MCF 10A (cell line): Measurements from ENCODE around the gene CCDC141. TPM values are rescaled to one million over a fixed set of nuclear protein-coding genes. Genes with fewer than 3 reads are reported as not detected.
"Not testable (repeated sequence)": the region's sequence is repeated elsewhere in the genome, so short reads cannot be mapped to it uniquely, and the experiment has no call there.

Experiments used
- BruUV-seq: library from RNA; stranded (reverse); fragments of 400-500 nt; replicated peaks from 2 replicates; lab custom pipeline; 2021; lab: Mats Ljungman, UMichigan
- CTCF ChIA-PET: fragments of 300-600 bp; sonication (Branson Sonifier 250); formaldehyde crosslinking; extraction: SDS; loops from one replicate; lab custom pipeline; 2021; ENCODE audit warnings: antibody characterized with exemption, inconsistent platforms; lab: Yijun Ruan, JAX
- POLR2A ChIA-PET: fragments of 300-600, 350-650 bp; sonication (Branson Sonifier 250); formaldehyde crosslinking; extraction: SDS; loops from one replicate; lab custom pipeline; 2020; ENCODE audit warnings: antibody characterized with exemption, inconsistent platforms; lab: Yijun Ruan, JAX
- DNase-seq: peaks from one replicate; pipeline ENCODE4 v3.0.0-alpha.2; 2018; ENCODE audit not compliant: unreplicated experiment
- H3K27ac Mint-ChIP-seq: one replicate; pipeline ENCODE4 v1.8.0; 2022; ENCODE audit warnings: mild to moderate bottlenecking, low read depth, mixed read lengths; ENCODE audit not compliant: unreplicated experiment
- H3K27me3 Mint-ChIP-seq: one replicate; pipeline ENCODE4 v1.8.0; 2022; ENCODE audit warnings: mixed read lengths; ENCODE audit not compliant: insufficient read depth, unreplicated experiment
- H3K36me3 Mint-ChIP-seq: one replicate; pipeline ENCODE4 v1.8.0; 2022; ENCODE audit warnings: mild to moderate bottlenecking, moderate library complexity, mixed read lengths; ENCODE audit not compliant: insufficient read depth, unreplicated experiment
- H3K4me1 Mint-ChIP-seq: one replicate; pipeline ENCODE4 v1.8.0; 2022; ENCODE audit warnings: mixed read lengths; ENCODE audit not compliant: insufficient read depth, unreplicated experiment
- H3K4me3 Mint-ChIP-seq: one replicate; pipeline ENCODE4 v1.8.0; 2022; ENCODE audit warnings: mild to moderate bottlenecking, moderate library complexity, mixed read lengths; ENCODE audit not compliant: unreplicated experiment
- H3K9me3 Mint-ChIP-seq: one replicate; pipeline ENCODE4 v1.8.0; 2022; ENCODE audit warnings: mixed read lengths; ENCODE audit not compliant: unreplicated experiment
- intact Hi-C: fragments of 100-400 bp; cut with micrococcal nuclease; formaldehyde crosslinking; loops from 2 replicates; pipeline ENCODE4 v1.14.1; 2022
- total RNA-seq: library from RNA; stranded (reverse); gene quantifications from 2 replicates; pipeline ENCODE4 v1.2.3, GENCODE V29; 2022
- TF ChIP-seq, protein P1 (sequence below): fragments of 200-600 bp; IDR thresholded peaks from one replicate; pipeline ENCODE4 v1.8.0; 2022; ENCODE audit warnings: antibody characterized with exemption, mild to moderate bottlenecking; ENCODE audit not compliant: unreplicated experiment

Gene CCDC141
- total RNA-seq, 1 experiment from 2014 or later = not detected

- H3K4me3 Mint-ChIP-seq = no peak overlapping the region
- ChIA-PET CTCF (no interaction called here), POLR2A (no interaction called here)
- DNase-seq = no peak
- no peaks in the 10 kb centered on the region for H3K27me3 Mint-ChIP-seq
- H3K9me3 Mint-ChIP-seq = peaks cover 4% of the 10 kb centered on the region
- intact Hi-C loops = no loop called here
- H3K36me3 Mint-ChIP-seq = no peaks in the 10 kb centered on the region
- H3K4me1 Mint-ChIP-seq = no peaks in the 10 kb centered on the region
- TF ChIP-seq, protein P1, sequence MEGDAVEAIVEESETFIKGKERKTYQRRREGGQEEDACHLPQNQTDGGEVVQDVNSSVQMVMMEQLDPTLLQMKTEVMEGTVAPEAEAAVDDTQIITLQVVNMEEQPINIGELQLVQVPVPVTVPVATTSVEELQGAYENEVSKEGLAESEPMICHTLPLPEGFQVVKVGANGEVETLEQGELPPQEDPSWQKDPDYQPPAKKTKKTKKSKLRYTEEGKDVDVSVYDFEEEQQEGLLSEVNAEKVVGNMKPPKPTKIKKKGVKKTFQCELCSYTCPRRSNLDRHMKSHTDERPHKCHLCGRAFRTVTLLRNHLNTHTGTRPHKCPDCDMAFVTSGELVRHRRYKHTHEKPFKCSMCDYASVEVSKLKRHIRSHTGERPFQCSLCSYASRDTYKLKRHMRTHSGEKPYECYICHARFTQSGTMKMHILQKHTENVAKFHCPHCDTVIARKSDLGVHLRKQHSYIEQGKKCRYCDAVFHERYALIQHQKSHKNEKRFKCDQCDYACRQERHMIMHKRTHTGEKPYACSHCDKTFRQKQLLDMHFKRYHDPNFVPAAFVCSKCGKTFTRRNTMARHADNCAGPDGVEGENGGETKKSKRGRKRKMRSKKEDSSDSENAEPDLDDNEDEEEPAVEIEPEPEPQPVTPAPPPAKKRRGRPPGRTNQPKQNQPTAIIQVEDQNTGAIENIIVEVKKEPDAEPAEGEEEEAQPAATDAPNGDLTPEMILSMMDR = no peak
- no peak overlapping the region for H3K27ac Mint-ChIP-seq
- no TSS peak for BruUV-seq
These were observed 55.7 kb downstream of the CCDC141 start for GRCh38 chr2:178994264-178994663.

GRCh38 chr2:178993788-178994187 lies 56.1 kb downstream of the CCDC141 start:
- no peak overlapping the region for H3K27ac Mint-ChIP-seq
- H3K27me3 Mint-ChIP-seq = no peaks in the 10 kb centered on the region
- no peaks in the 10 kb centered on the region for H3K4me1 Mint-ChIP-seq
- no peaks in the 10 kb centered on the region for H3K36me3 Mint-ChIP-seq
- ChIA-PET POLR2A (no interaction called here), CTCF (no interaction called here)
- H3K9me3 Mint-ChIP-seq = no peaks in the 10 kb centered on the region
- TF ChIP-seq, protein P1 = no peak
- DNase-seq = no peak
- intact Hi-C loops = no loop called here
- no TSS peak for BruUV-seq
- no peak overlapping the region for H3K4me3 Mint-ChIP-seq

DNA sequence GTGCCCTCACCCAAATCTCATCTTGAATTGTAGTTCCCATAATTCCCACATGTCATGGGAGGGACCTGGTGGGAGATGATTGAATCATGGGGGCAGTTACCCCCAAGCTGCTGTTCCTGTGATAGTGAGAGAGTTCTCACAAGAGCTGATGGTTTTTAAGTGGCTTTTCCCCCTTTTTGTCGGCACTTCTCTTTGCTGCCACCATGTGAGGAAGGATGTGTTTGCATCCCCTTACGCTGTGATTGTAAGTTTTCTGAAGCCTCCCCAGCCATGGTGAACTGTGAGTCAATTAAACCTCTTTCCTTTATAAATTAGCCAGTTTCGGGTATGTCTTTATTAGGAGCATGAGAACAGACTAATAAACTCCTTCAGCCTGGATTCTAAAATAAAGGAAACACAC lies 57.2 kb downstream of the CCDC141 start:
- not testable (repeated sequence) for H3K27ac Mint-ChIP-seq

GRCh38 chr2:178990533-178991241 lies 59.2 kb downstream of the CCDC141 start:
- no peaks in the 10 kb centered on the region for H3K27me3 Mint-ChIP-seq
- POLR2A ChIA-PET = no interaction called here
- TF ChIP-seq, protein P1 = no peak
- intact Hi-C loops = no loop called here
- BruUV-seq = no TSS peak
- no peak overlapping the region for H3K4me3 Mint-ChIP-seq
- no peaks in the 10 kb centered on the region for H3K9me3 Mint-ChIP-seq
- H3K27ac Mint-ChIP-seq = no peak overlapping the region
- H3K36me3 Mint-ChIP-seq = no peaks in the 10 kb centered on the region
- CTCF ChIA-PET = no interaction called here
- no peaks in the 10 kb centered on the region for H3K4me1 Mint-ChIP-seq
- DNase-seq = no peak

More for the DNA sequence above, 57.2 kb downstream of the CCDC141 start:
- H3K4me1 Mint-ChIP-seq, intact Hi-C loops, CTCF ChIA-PET, POLR2A ChIA-PET, DNase-seq, H3K36me3 Mint-ChIP-seq, H3K27me3 Mint-ChIP-seq, BruUV-seq, H3K9me3 Mint-ChIP-seq, H3K4me3 Mint-ChIP-seq: not testable (repeated sequence)

DNA sequence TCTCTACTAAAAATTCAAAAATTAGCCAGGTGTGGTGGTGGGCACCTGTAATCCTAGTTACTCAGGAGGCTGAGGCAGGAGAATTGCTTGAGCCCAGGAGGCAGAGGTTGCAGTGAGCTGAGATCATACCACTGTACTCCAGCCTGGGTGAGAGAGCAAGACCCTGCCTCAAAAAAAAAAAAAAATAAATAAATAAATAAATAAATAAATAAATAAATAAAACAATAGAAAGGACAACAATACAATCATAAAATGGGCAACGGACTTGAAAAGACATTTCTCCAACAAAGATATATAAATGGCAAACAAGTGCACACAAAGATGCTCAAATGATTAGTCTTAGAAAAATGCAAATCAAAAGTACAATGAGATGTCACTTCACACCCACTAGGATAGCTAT lies 60.5 kb downstream of the CCDC141 start:
- H3K4me1 Mint-ChIP-seq, BruUV-seq, H3K4me3 Mint-ChIP-seq, H3K36me3 Mint-ChIP-seq, H3K27me3 Mint-ChIP-seq, H3K27ac Mint-ChIP-seq, DNase-seq, H3K9me3 Mint-ChIP-seq, CTCF ChIA-PET, POLR2A ChIA-PET, intact Hi-C loops: not testable (repeated sequence)

GRCh38 chr2:178982652-178983051 lies 67.3 kb downstream of the CCDC141 start:
- BruUV-seq, H3K27me3 Mint-ChIP-seq, intact Hi-C loops, DNase-seq, CTCF ChIA-PET, POLR2A ChIA-PET, H3K9me3 Mint-ChIP-seq, H3K4me3 Mint-ChIP-seq, H3K36me3 Mint-ChIP-seq, H3K4me1 Mint-ChIP-seq, H3K27ac Mint-ChIP-seq: not testable (repeated sequence)
